Breast epithelium (tissue), 3 donors: ENCODE results near the gene CCSER1.

Experiments
- CTCF ChIP-seq, 3 donors: fragments of 450-650 bp; IDR thresholded peaks; one replicate each; pipeline ENCODE4 v1.5.1; 2016 to 2017; ENCODE audit warnings: antibody characterized with exemption in 3 of 3, mild to moderate bottlenecking in 3 of 3, moderate library complexity in 3 of 3
- POLR2A ChIP-seq: fragments of 450-650 bp; IDR thresholded peaks from one replicate; pipeline ENCODE4 v1.6.1; 2016; ENCODE audit warnings: antibody characterized with exemption, mild to moderate bottlenecking, moderate library complexity

GRCh38 chr4:91611782-91612181 is 1484.6 kb downstream of the CCSER1 start:
- TF ChIP-seq CTCF (IDR thresholded peaks at IDR 0.05) (no peak), POLR2A (no peak)
